ENCODE measurements around the gene EPHB3.

The EPHB3 gene

GRCh38 chr3:184561913-184562877, 610 bp downstream of the EPHB3 start:
- Histone ChIP-seq H3K36me3 (ENCODE audit: insufficient read depth, low read length) (no peaks in the 10 kb centered on the region), H3K9me3 (ENCODE audit: low read length) (no peaks in the 10 kb centered on the region), H2AFZ (ENCODE audit: low read length) (no peak overlapping the region), H3F3A (ENCODE audit: insufficient read depth, low read length) (no peaks in the 10 kb centered on the region), H3K9me2 (ENCODE audit: low read depth, low read length) (no peaks in the 10 kb centered on the region), H3K27me3 (ENCODE audit: insufficient read depth, low read length) (no peaks in the 10 kb centered on the region), H3K4me2 (ENCODE audit: low read length) (no peak overlapping the region), H3K4me1 (ENCODE audit: insufficient read depth, low read length, severe bottlenecking) (no peaks in the 10 kb centered on the region), H3K9ac (ENCODE audit: low read length) (no peak overlapping the region), H3K79me2 (ENCODE audit: insufficient read depth, low read length) (no peaks in the 10 kb centered on the region), H3K4me3 (ENCODE audit: low read depth, low read length, poor library complexity, severe bottlenecking) (no peak overlapping the region), H3K27ac (ENCODE audit: low read depth, low read length, poor library complexity, severe bottlenecking) (no peak overlapping the region), H4K20me1 (ENCODE audit: insufficient read depth, low read length) (no peaks in the 10 kb centered on the region)
- no peak for TF ChIP-seq EZH2 (IDR thresholded peaks at IDR 0.05; ENCODE audit: borderline replicate concordance, low read length)
- no peak for TF ChIP-seq CTCF (IDR thresholded peaks at IDR 0.05; ENCODE audit: low read length)

GRCh38 chr3:184562878-184563560, 1.4 kb downstream of the EPHB3 start:
- Histone ChIP-seq H3K9ac (ENCODE audit: low read length) (no peak overlapping the region), H3K9me2 (ENCODE audit: low read depth, low read length) (no peaks in the 10 kb centered on the region), H3K9me3 (ENCODE audit: low read length) (no peaks in the 10 kb centered on the region), H3F3A (ENCODE audit: insufficient read depth, low read length) (no peaks in the 10 kb centered on the region), H3K36me3 (ENCODE audit: insufficient read depth, low read length) (no peaks in the 10 kb centered on the region), H3K27me3 (ENCODE audit: insufficient read depth, low read length) (0 out of 2 replicates have a peak, but pooled peaks cover 3% of the 10 kb centered on the region), H2AFZ (ENCODE audit: low read length) (no peak overlapping the region), H4K20me1 (ENCODE audit: insufficient read depth, low read length) (no peaks in the 10 kb centered on the region), H3K79me2 (ENCODE audit: insufficient read depth, low read length) (no peaks in the 10 kb centered on the region), H3K4me1 (ENCODE audit: insufficient read depth, low read length, severe bottlenecking) (no peaks in the 10 kb centered on the region), H3K4me2 (ENCODE audit: low read length) (no peak overlapping the region), H3K4me3 (ENCODE audit: low read depth, low read length, poor library complexity, severe bottlenecking) (no peak overlapping the region), H3K27ac (ENCODE audit: low read depth, low read length, poor library complexity, severe bottlenecking) (no peak overlapping the region)
- no peak for TF ChIP-seq EZH2 (IDR thresholded peaks at IDR 0.05; ENCODE audit: borderline replicate concordance, low read length)
- TF ChIP-seq CTCF (IDR thresholded peaks at IDR 0.05; ENCODE audit: low read length) = no peak

GRCh38 chr3:184563561-184563925, 2.0 kb downstream of the EPHB3 start:
- Histone ChIP-seq H3K9me3 (ENCODE audit: low read length) (no peaks in the 10 kb centered on the region), H3K79me2 (ENCODE audit: insufficient read depth, low read length) (no peaks in the 10 kb centered on the region), H3K9me2 (ENCODE audit: low read depth, low read length) (no peaks in the 10 kb centered on the region), H3F3A (ENCODE audit: insufficient read depth, low read length) (no peaks in the 10 kb centered on the region), H3K4me2 (ENCODE audit: low read length) (no peak overlapping the region), H3K4me3 (ENCODE audit: low read depth, low read length, poor library complexity, severe bottlenecking) (no peak overlapping the region), H2AFZ (ENCODE audit: low read length) (no peak overlapping the region), H3K27me3 (ENCODE audit: insufficient read depth, low read length) (0 out of 2 replicates have a peak, but pooled peaks cover 5% of the 10 kb centered on the region), H3K9ac (ENCODE audit: low read length) (no peak overlapping the region), H3K36me3 (ENCODE audit: insufficient read depth, low read length) (no peaks in the 10 kb centered on the region), H3K4me1 (ENCODE audit: insufficient read depth, low read length, severe bottlenecking) (no peaks in the 10 kb centered on the region), H4K20me1 (ENCODE audit: insufficient read depth, low read length) (no peaks in the 10 kb centered on the region), H3K27ac (ENCODE audit: low read depth, low read length, poor library complexity, severe bottlenecking) (no peak overlapping the region)
- no peak for TF ChIP-seq EZH2 (IDR thresholded peaks at IDR 0.05; ENCODE audit: borderline replicate concordance, low read length)
- TF ChIP-seq CTCF (IDR thresholded peaks at IDR 0.05; ENCODE audit: low read length) = no peak

Measured in OCI-LY1 (cell line).